CD4-positive, alpha-beta memory T cell (primary cell): ENCODE results near the gene CLRN2. TPM values are rescaled to one million over a fixed set of nuclear protein-coding genes. Genes with fewer than 3 reads are reported as not detected.

ENCODE experiments used
- CTCF ChIA-PET: fragments of 350-600 bp; sonication (Branson Sonifier 250); formaldehyde crosslinking; loops from one replicate; lab custom pipeline; 2021; ENCODE audit warnings: inconsistent platforms; ENCODE audit not compliant: partially characterized antibody; lab: Charles Lee
- POLR2A ChIA-PET: fragments of 350-600 bp; sonication (Branson Sonifier 250); formaldehyde crosslinking; loops from one replicate; lab custom pipeline; 2021; ENCODE audit not compliant: partially characterized antibody; lab: Charles Lee
- DNase-seq, 5 donors: peaks; one replicate each; pipeline versions ENCODE4 v3.0.0 to v3.0.0-alpha.2; 2020 to 2022; ENCODE audit warnings: mixed read lengths in 1 of 5
- H3K27ac ChIP-seq: one replicate; pipeline ENCODE4 v1.7.0; 2013; ENCODE audit warnings: low read depth, low read length
- H3K27me3 ChIP-seq: 2 replicates; pipeline ENCODE4 v1.7.0; 2013; ENCODE audit warnings: mild to moderate bottlenecking, low read length, moderate library complexity; ENCODE audit not compliant: insufficient read depth
- H3K36me3 ChIP-seq: 2 replicates; pipeline ENCODE4 v1.7.0; 2013; ENCODE audit warnings: mild to moderate bottlenecking, low read length, moderate library complexity; ENCODE audit not compliant: insufficient read depth
- H3K4me1 ChIP-seq: 2 replicates; pipeline ENCODE4 v1.7.0; 2013; ENCODE audit warnings: mild to moderate bottlenecking, low read length, moderate library complexity; ENCODE audit not compliant: insufficient read depth
- H3K4me3 ChIP-seq, 2 donors: one replicate each; pipeline ENCODE4 v1.7.0; 2013; ENCODE audit warnings: low read length in 2 of 2, mild to moderate bottlenecking in 1 of 2
- H3K9me3 ChIP-seq, 2 donors: one replicate each; pipeline ENCODE4 v1.7.0; 2013; ENCODE audit warnings: low read length in 2 of 2, control low read depth in 1 of 2; ENCODE audit not compliant: control insufficient read depth in 1 of 2
- H3K27ac Mint-ChIP-seq, 7 donors: one replicate each; pipeline ENCODE4 v1.8.0; 2020 to 2021; ENCODE audit warnings: mixed read lengths in 7 of 7, mild to moderate bottlenecking in 6 of 7, inconsistent platforms in 3 of 7, moderate library complexity in 3 of 7
- H3K27me3 Mint-ChIP-seq, 2 donors: one replicate each; pipeline ENCODE4 v1.8.0; 2020 to 2021; ENCODE audit warnings: mixed read lengths in 2 of 2
- H3K36me3 Mint-ChIP-seq, 2 donors: one replicate each; pipeline ENCODE4 v1.8.0; 2020 to 2021; ENCODE audit warnings: mixed read lengths in 2 of 2, inconsistent platforms in 1 of 2, mild to moderate bottlenecking in 1 of 2
- H3K4me1 Mint-ChIP-seq, 4 donors: one replicate each; pipeline ENCODE4 v1.8.0; 2020 to 2021; ENCODE audit warnings: mixed read lengths in 4 of 4, mild to moderate bottlenecking in 1 of 4
- H3K4me3 Mint-ChIP-seq, 8 donors: one replicate each; pipeline ENCODE4 v1.8.0; 2020 to 2021; ENCODE audit warnings: mixed read lengths in 8 of 8, mild to moderate bottlenecking in 7 of 8, moderate library complexity in 6 of 8, inconsistent platforms in 3 of 8
- H3K9me3 Mint-ChIP-seq, 8 donors: one replicate each; pipeline ENCODE4 v1.8.0; 2020 to 2021; ENCODE audit warnings: mixed read lengths in 8 of 8, mild to moderate bottlenecking in 5 of 8, inconsistent platforms in 3 of 8, moderate library complexity in 1 of 8
- intact Hi-C: fragments of 100-400 bp; cut with micrococcal nuclease; formaldehyde crosslinking; loops from one replicate; pipeline ENCODE4 v1.15.1; 2023
- polyA plus RNA-seq, 2 donors: library from polyadenylated mRNA; unstranded; fragments of 300-500 nt; fragmentation: Illumina TruSeq; gene quantifications; one replicate each; pipeline ENCODE4 v1.2.3, GENCODE V29; 2021
- total RNA-seq, 2 experiments: library from RNA; stranded (reverse); gene quantifications; one replicate each; pipeline ENCODE4 v1.2.3, GENCODE V29; 2021

The CLRN2 gene
- total and polyA plus RNA-seq, 4 experiments from 2014 or later, result not detected

- H3K27me3 ChIP-seq, result no peaks in the 10 kb centered on the region
- H3K27ac ChIP-seq, result no peak overlapping the region
- H3K4me1 ChIP-seq, result no peaks in the 10 kb centered on the region
- no peak for DNase-seq
- H3K36me3 Mint-ChIP-seq, result no peaks in the 10 kb centered on the region
- no peak overlapping the region for H3K4me3 ChIP-seq
- ChIA-PET CTCF (interaction anchor here (1.1 to 1.6 kb wide), 3 partner anchors 82 to 1039 kb away, joined by 3 to 8 read pairs (median 6); no protein-coding TSS in a partner anchor), POLR2A (no interaction called here)
- H3K27ac Mint-ChIP-seq, result no peak overlapping the region
- H3K9me3 ChIP-seq, result no peaks in the 10 kb centered on the region
- H3K4me3 Mint-ChIP-seq, result no peak overlapping the region
- intact Hi-C loops, result no loop called here
- peaks cover 0 to 1% (median 0%) of the 10 kb centered on the region in 4 donors for H3K4me1 Mint-ChIP-seq
- H3K9me3 Mint-ChIP-seq, result no peaks in the 10 kb centered on the region
- peaks cover 5 to 13% of the 10 kb centered on the region in 2 donors for H3K27me3 Mint-ChIP-seq
- H3K36me3 ChIP-seq, result no peaks in the 10 kb centered on the region
These were observed 39.6 kb downstream of the CLRN2 start for GRCh38 chr4:17554568-17554967.

DNA sequence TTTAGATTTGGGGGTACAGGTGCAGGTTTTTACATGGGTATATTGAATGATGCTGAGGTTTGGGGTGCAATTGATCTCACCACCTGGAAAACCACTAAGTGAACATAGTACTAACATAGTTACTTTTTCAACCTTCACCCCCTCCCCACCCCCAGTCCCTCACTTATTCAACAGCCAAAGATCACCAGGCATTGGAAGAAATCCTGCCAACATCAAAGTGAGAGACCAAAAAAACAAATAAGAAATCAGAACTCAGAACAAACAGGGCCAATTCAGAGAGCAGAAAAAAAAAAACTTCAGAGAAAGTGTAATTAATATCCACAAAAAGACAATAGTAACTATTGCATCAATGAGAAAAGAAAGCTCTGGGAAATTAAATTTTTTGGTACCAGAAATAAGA is 41.5 kb downstream of the CLRN2 start:
- intact Hi-C loops, result no loop called here
- H3K27me3 Mint-ChIP-seq, result peaks cover 5 to 13% of the 10 kb centered on the region in 2 donors
- ChIA-PET POLR2A (no interaction called here), CTCF (no interaction called here)
- no peaks in the 10 kb centered on the region for H3K9me3 ChIP-seq
- no peak overlapping the region for H3K27ac ChIP-seq
- no peaks in the 10 kb centered on the region for H3K36me3 Mint-ChIP-seq
- H3K4me3 Mint-ChIP-seq, result no peak overlapping the region
- no peak for DNase-seq
- H3K27ac Mint-ChIP-seq, result no peak overlapping the region
- no peak overlapping the region for H3K4me3 ChIP-seq
- no peaks in the 10 kb centered on the region for H3K27me3 ChIP-seq
- H3K9me3 Mint-ChIP-seq, result no peaks in the 10 kb centered on the region
- no peaks in the 10 kb centered on the region for H3K36me3 ChIP-seq
- no peaks in the 10 kb centered on the region for H3K4me1 ChIP-seq
- H3K4me1 Mint-ChIP-seq, result peaks cover 0 to 1% (median 0%) of the 10 kb centered on the region in 4 donors

- DNase-seq, result no peak
- Mint-ChIP-seq H3K4me1 (peaks cover 0 to 1% (median 0%) of the 10 kb centered on the region in 4 donors), H3K4me3 (no peak overlapping the region), H3K9me3 (no peaks in the 10 kb centered on the region), H3K27me3 (peaks cover 2 to 13% of the 10 kb centered on the region in 2 donors), H3K27ac (no peak overlapping the region), H3K36me3 (no peaks in the 10 kb centered on the region)
- ChIA-PET CTCF (interaction anchor here (1.2 to 2.2 kb wide), 2 partner anchors 9 to 251 kb away, joined by 4 to 8 read pairs; no protein-coding TSS in a partner anchor), POLR2A (no interaction called here)
- Histone ChIP-seq H3K4me3 (no peak overlapping the region), H3K9me3 (no peaks in the 10 kb centered on the region), H3K4me1 (no peaks in the 10 kb centered on the region), H3K27me3 (no peaks in the 10 kb centered on the region), H3K36me3 (no peaks in the 10 kb centered on the region), H3K27ac (no peak overlapping the region)
- intact Hi-C loops, result no loop called here
These were observed 42.9 kb downstream of the CLRN2 start for GRCh38 chr4:17557880-17558279.

DNA sequence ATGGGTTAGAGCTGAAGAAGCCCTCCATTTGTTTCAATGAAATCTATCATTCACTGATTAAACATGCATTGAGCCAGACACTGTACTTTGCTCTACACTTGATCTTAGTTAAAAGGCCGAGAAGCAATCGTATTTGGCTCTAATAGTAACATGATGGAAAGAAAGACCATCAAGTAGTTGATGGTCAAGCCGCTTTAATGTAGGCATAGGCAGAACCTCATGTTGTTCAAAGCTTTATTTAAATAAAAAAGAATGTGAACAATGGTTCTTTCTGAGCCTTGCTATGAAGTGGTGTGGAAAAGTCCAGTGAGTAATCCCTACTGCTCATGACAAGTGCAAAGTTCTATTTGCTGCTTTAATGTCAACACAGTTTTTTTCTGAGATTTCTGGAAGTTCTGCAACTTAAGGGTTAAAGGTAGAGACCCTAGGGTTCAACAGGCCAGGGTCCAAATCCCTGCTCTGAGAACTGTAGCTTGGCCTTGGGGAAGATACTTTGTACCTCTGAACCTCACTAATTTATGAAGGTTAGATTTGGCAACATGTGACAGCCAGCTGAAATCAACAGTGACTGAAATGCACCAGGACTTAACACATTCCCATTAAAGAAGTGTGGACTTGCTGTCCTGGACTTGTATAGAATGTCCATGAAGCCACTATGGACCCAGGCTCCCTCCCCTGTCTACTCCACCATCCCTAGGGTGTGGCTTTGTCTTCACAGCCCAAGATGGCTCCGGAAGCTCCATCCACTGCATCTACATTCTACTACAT is 44.2 kb downstream of the CLRN2 start:
- Histone ChIP-seq H3K36me3 (no peaks in the 10 kb centered on the region), H3K9me3 (no peaks in the 10 kb centered on the region), H3K27ac (no peak overlapping the region), H3K27me3 (no peaks in the 10 kb centered on the region), H3K4me1 (no peaks in the 10 kb centered on the region), H3K4me3 (no peak overlapping the region)
- POLR2A ChIA-PET, result no interaction called here
- no peak for DNase-seq
- Mint-ChIP-seq H3K4me1 (peaks cover 0 to 1% (median 0%) of the 10 kb centered on the region in 4 donors), H3K27ac (no peak overlapping the region), H3K36me3 (no peaks in the 10 kb centered on the region), H3K9me3 (no peaks in the 10 kb centered on the region), H3K27me3 (peaks cover 2 to 10% of the 10 kb centered on the region in 2 donors), H3K4me3 (no peak overlapping the region)
- intact Hi-C loops, result no loop called here
- CTCF ChIA-PET, result interaction anchor here (1.2 to 2.2 kb wide), 2 partner anchors 10 to 250 kb away, joined by 4 to 8 read pairs; no protein-coding TSS in a partner anchor

DNA sequence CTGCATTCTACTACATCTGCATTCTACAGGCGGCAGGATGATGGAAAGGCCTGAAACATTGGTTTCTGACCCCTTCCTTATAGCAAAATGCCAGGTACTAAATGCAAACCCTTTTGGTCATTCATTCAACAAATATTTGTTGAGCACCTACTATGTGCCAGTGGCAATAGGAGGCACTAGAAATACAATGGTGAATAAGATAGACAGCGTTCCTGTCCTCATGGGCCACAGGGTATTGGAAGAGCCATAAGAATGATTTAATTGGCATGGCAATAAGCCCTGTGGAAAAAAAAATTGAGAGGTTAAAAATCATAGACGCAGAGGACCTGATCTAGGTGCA is 44.7 kb downstream of the CLRN2 start:
- Mint-ChIP-seq H3K4me1 (peaks cover 0 to under 1% (median 0%) of the 10 kb centered on the region in 4 donors), H3K36me3 (no peaks in the 10 kb centered on the region), H3K9me3 (no peaks in the 10 kb centered on the region), H3K27me3 (peaks cover 2 to 9% of the 10 kb centered on the region in 2 donors), H3K4me3 (no peak overlapping the region), H3K27ac (no peak overlapping the region)
- POLR2A ChIA-PET, result no interaction called here
- CTCF ChIA-PET, result interaction anchor here (2.2 kb wide), 1 partner anchor 11 kb away, joined by 8 read pairs; no protein-coding TSS in a partner anchor
- no peak for DNase-seq
- Histone ChIP-seq H3K27me3 (no peaks in the 10 kb centered on the region), H3K36me3 (no peaks in the 10 kb centered on the region), H3K4me3 (no peak overlapping the region), H3K4me1 (no peaks in the 10 kb centered on the region), H3K27ac (no peak overlapping the region), H3K9me3 (no peaks in the 10 kb centered on the region)
- intact Hi-C loops, result no loop called here

DNA sequence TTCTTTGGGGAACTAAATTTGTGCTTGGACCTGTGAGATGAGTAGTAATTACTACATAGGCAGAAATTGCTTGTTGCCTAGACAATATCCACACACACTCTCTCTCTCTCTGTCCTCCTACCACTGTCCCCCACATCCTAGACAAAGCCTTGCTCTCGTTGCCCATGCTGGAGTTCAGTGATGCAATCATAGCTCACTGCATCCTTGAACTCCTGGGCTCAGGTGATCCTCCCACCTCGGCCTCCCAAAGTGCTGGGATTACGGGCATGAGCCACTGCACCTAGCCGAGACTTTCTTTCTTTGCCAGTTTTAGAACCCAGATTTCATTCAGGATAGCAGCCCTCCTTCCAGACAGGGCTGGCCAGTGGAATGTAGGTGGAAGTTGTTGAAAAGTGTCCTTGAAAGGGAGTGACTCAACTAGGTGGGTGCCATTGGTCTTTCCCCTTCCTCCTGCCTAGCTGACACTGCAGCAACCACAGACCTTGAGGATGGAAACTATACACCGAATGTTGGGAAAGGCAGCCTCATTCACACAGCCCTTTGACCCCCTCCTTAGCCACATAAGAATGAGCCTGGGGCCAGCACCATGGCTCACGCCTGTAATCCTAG is 45.2 kb downstream of the CLRN2 start:
- H3K4me1 Mint-ChIP-seq, result no peaks in the 10 kb centered on the region
- Histone ChIP-seq H3K4me1 (no peaks in the 10 kb centered on the region), H3K27me3 (no peaks in the 10 kb centered on the region), H3K4me3 (no peak overlapping the region), H3K9me3 (no peaks in the 10 kb centered on the region), H3K27ac (no peak overlapping the region), H3K36me3 (no peaks in the 10 kb centered on the region)
- H3K9me3 Mint-ChIP-seq, result no peaks in the 10 kb centered on the region
- peaks cover 0 to 4% of the 10 kb centered on the region in 2 donors for H3K27me3 Mint-ChIP-seq
- no peak overlapping the region for H3K4me3 Mint-ChIP-seq
- no peaks in the 10 kb centered on the region for H3K36me3 Mint-ChIP-seq
- no peak overlapping the region for H3K27ac Mint-ChIP-seq
- ChIA-PET POLR2A (no interaction called here), CTCF (interaction anchor here (1.2 kb wide), 1 partner anchor 13 kb away, joined by 3 read pairs; no protein-coding TSS in a partner anchor)
- DNase-seq, result no peak
- intact Hi-C loops, result no loop called here

- Mint-ChIP-seq H3K27ac (no peak overlapping the region), H3K4me1 (no peaks in the 10 kb centered on the region), H3K27me3 (peaks cover 0 to 1% of the 10 kb centered on the region in 2 donors), H3K4me3 (no peak overlapping the region), H3K9me3 (no peaks in the 10 kb centered on the region), H3K36me3 (no peaks in the 10 kb centered on the region)
- ChIA-PET CTCF (interaction anchor here (1.2 kb wide), 1 partner anchor 12 kb away, joined by 3 read pairs; no protein-coding TSS in a partner anchor), POLR2A (no interaction called here)
- no peaks in the 10 kb centered on the region for H3K27me3 ChIP-seq
- H3K27ac ChIP-seq, result no peak overlapping the region
- H3K4me3 ChIP-seq, result no peak overlapping the region
- intact Hi-C loops, result no loop called here
- H3K4me1 ChIP-seq, result no peaks in the 10 kb centered on the region
- H3K9me3 ChIP-seq, result no peaks in the 10 kb centered on the region
- DNase-seq, result no peak
- H3K36me3 ChIP-seq, result no peaks in the 10 kb centered on the region
These were observed 46.4 kb downstream of the CLRN2 start for GRCh38 chr4:17561195-17561909.
